Measurements from ENCODE around the gene PIPOX.

- no peak for TF ChIP-seq GABPA (tag; conservative IDR thresholded peaks at IDR 0.05; ENCODE audit: low read depth)
- no peak for TF ChIP-seq ZKSCAN8 (CRISPR knock-in tag; IDR thresholded peaks at IDR 0.05)
- no peak for TF ChIP-seq EP300 (IDR thresholded peaks at IDR 0.05; ENCODE audit: low read length)
- TF ChIP-seq PRPF4 (IDR thresholded peaks at IDR 0.05; ENCODE audit: insufficient read depth, low read depth, low read length, poor library complexity, severe bottlenecking) = no peak
- no peak for TF ChIP-seq NRF1 (conservative IDR thresholded peaks at IDR 0.05 in 1 of 2, IDR thresholded peaks at IDR 0.05 in 1 of 2)
- TF ChIP-seq JUND (IDR thresholded peaks at IDR 0.05; ENCODE audit: borderline replicate concordance, low read depth, low read length) = no peak
- no peak for TF ChIP-seq JUND (tag; IDR thresholded peaks at IDR 0.05; ENCODE audit: borderline replicate concordance, low read depth, low read length)
- TF ChIP-seq ZBTB49 (CRISPR knock-in tag; IDR thresholded peaks at IDR 0.05; ENCODE audit: borderline replicate concordance) = no peak
- TF ChIP-seq NR2C2 (CRISPR knock-in tag; IDR thresholded peaks at IDR 0.05) = no peak
- TF ChIP-seq NR2C2 (tag; IDR thresholded peaks at IDR 0.05) = no peak
- TF ChIP-seq ZNF408 (CRISPR knock-in tag; IDR thresholded peaks at IDR 0.05; ENCODE audit: low read depth) = no peak
- no peak for TF ChIP-seq TCF7L2 (IDR thresholded peaks at IDR 0.05; ENCODE audit: low read depth, low read length)
- no peak for TF ChIP-seq NCOA2 (IDR thresholded peaks at IDR 0.05; ENCODE audit: partially characterized antibody in 2 of 2)
- TF ChIP-seq POLR2AphosphoS5 (IDR thresholded peaks at IDR 0.05; ENCODE audit: control insufficient read depth, insufficient read depth, low read depth, low read length) = no peak
- no peak for TF ChIP-seq CAMTA2 (CRISPR knock-in tag; conservative IDR thresholded peaks at IDR 0.05)
Observed at GRCh38 chr17:29071303-29071702, 28.4 kb downstream of the PIPOX start.

All from K562 (cell line).